Prostate gland (tissue), 2 donors: ENCODE measurements around the gene SLC5A10.

ENCODE experiments used
- POLR2A ChIP-seq: fragments of 450-650 bp; IDR thresholded peaks from one replicate; pipeline ENCODE4 v1.6.1; 2016; ENCODE audit warnings: antibody characterized with exemption, mild to moderate bottlenecking
- TF ChIP-seq, protein P1 (sequence below), 4 experiments: fragments of 200-600 bp in 2 of 4; fragments of 450-650 bp in 2 of 4; sonication (generic) in 2 of 4; IDR thresholded peaks; 1 replicate in 3 of 4; 2 replicates in 1 of 4; pipeline ENCODE4 v1.5.1; 2016 to 2019; ENCODE audit warnings: antibody characterized with exemption in 4 of 4, mild to moderate bottlenecking in 2 of 4, moderate library complexity in 2 of 4

DNA sequence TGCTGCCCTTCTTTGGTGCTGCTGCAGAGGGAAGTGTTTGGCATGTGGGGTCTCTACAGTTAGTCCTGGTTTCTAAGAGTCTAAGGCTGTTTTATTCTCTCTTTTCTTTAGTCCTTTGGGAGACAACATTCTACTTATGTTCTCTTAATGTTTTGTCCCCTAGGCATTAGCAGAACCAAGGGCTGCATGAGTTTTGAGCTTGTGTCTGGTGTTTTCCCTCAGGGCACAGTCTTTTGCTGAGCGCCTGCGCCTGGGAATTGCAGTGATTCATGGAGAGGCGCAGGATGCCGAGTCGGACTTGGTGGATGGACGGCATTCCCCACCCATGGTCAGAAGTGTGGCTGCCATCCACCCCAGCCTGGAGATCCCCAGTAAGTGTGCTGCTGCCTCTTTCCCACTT is 41.1 kb upstream of the SLC5A10 start:
- TF ChIP-seq, protein P1, sequence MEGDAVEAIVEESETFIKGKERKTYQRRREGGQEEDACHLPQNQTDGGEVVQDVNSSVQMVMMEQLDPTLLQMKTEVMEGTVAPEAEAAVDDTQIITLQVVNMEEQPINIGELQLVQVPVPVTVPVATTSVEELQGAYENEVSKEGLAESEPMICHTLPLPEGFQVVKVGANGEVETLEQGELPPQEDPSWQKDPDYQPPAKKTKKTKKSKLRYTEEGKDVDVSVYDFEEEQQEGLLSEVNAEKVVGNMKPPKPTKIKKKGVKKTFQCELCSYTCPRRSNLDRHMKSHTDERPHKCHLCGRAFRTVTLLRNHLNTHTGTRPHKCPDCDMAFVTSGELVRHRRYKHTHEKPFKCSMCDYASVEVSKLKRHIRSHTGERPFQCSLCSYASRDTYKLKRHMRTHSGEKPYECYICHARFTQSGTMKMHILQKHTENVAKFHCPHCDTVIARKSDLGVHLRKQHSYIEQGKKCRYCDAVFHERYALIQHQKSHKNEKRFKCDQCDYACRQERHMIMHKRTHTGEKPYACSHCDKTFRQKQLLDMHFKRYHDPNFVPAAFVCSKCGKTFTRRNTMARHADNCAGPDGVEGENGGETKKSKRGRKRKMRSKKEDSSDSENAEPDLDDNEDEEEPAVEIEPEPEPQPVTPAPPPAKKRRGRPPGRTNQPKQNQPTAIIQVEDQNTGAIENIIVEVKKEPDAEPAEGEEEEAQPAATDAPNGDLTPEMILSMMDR (IDR thresholded peaks at IDR 0.05) = no peak
- no peak for TF ChIP-seq POLR2A
